Osteoblast (primary cell): Measurements from ENCODE around the gene MRPS27. TPM values are rescaled to one million over a fixed set of nuclear protein-coding genes. Genes with fewer than 3 reads are reported as not detected.

Source experiments
- DNase-seq: peaks from one replicate; pipeline ENCODE4 v3.0.0; 2011; ENCODE audit warnings: low spot score, mixed read lengths; ENCODE audit not compliant: insufficient read length; ENCODE audit errors: missing footprints
- H2AFZ ChIP-seq: 2 replicates; pipeline ENCODE4 v1.6.0; 2011; ENCODE audit warnings: mild to moderate bottlenecking, low read length
- H3K27ac ChIP-seq: 2 replicates; pipeline ENCODE4 v1.5.1; 2011; ENCODE audit warnings: mild to moderate bottlenecking, low read depth, low read length, moderate library complexity
- H3K27me3 ChIP-seq: 2 replicates; pipeline ENCODE4 v1.6.0; 2012; ENCODE audit warnings: mild to moderate bottlenecking, control low read depth, inconsistent platforms, low read length, moderate library complexity; ENCODE audit not compliant: insufficient read depth
- H3K36me3 ChIP-seq: 2 replicates; pipeline ENCODE4 v1.5.1; 2011; ENCODE audit warnings: mild to moderate bottlenecking, low read length, control low read depth, moderate library complexity; ENCODE audit not compliant: insufficient read depth
- H3K4me1 ChIP-seq: 2 replicates; pipeline ENCODE4 v1.5.1; 2011; ENCODE audit warnings: mild to moderate bottlenecking, low read length, control low read depth, moderate library complexity; ENCODE audit not compliant: insufficient read depth
- H3K4me2 ChIP-seq: 2 replicates; pipeline ENCODE4 v1.6.0; 2011; ENCODE audit warnings: mild to moderate bottlenecking, low read length; ENCODE audit not compliant: insufficient read depth
- H3K4me3 ChIP-seq: fragments of 200-600 bp; sonication (generic); 3 replicates; pipeline ENCODE4 v1.5.1; 2012; ENCODE audit warnings: mild to moderate bottlenecking, low read length, inconsistent platforms; ENCODE audit not compliant: insufficient read depth
- H3K79me2 ChIP-seq: 2 replicates; pipeline ENCODE4 v1.6.0; 2012; ENCODE audit warnings: mild to moderate bottlenecking, low read length, control low read depth, inconsistent platforms; ENCODE audit not compliant: insufficient read depth
- H3K9me3 ChIP-seq: 2 replicates; pipeline ENCODE4 v1.5.1; 2011; ENCODE audit warnings: low read depth, low read length, control low read depth
- H4K20me1 ChIP-seq: 2 replicates; pipeline ENCODE4 v1.6.0; 2012; ENCODE audit warnings: mild to moderate bottlenecking, low read length, control low read depth; ENCODE audit not compliant: insufficient read depth
- CTCF ChIP-seq: IDR thresholded peaks from 2 replicates; pipeline ENCODE4 v1.5.1; 2011; ENCODE audit warnings: mild to moderate bottlenecking, low read depth, low read length, moderate library complexity; ENCODE audit errors: extremely low read depth
- total RNA-seq: library from RNA; depleted of rRNA; stranded (reverse); fragments of >200 nt; gene quantifications from 2 replicates; pipeline ENCODE4 v1.2.3, GENCODE V29; 2012

Gene MRPS27
- total RNA-seq, 1 donor: 106 TPM

GRCh38 chr5:72208324-72208926, 111.6 kb downstream of the MRPS27 start:
- no peak overlapping the region for H3K4me2 ChIP-seq
- H4K20me1 ChIP-seq: no peaks in the 10 kb centered on the region
- no peaks in the 10 kb centered on the region for H3K9me3 ChIP-seq
- DNase-seq: no peak
- no peaks in the 10 kb centered on the region for H3K27me3 ChIP-seq
- peaks cover 51% of the 10 kb centered on the region for H3K4me1 ChIP-seq
- no peak for TF ChIP-seq CTCF
- H3K36me3 ChIP-seq: peaks cover 51% of the 10 kb centered on the region
- H2AFZ ChIP-seq: no peak overlapping the region
- no peak overlapping the region for H3K4me3 ChIP-seq
- H3K27ac ChIP-seq: no peak overlapping the region
- peaks cover 4% of the 10 kb centered on the region for H3K79me2 ChIP-seq

DNA sequence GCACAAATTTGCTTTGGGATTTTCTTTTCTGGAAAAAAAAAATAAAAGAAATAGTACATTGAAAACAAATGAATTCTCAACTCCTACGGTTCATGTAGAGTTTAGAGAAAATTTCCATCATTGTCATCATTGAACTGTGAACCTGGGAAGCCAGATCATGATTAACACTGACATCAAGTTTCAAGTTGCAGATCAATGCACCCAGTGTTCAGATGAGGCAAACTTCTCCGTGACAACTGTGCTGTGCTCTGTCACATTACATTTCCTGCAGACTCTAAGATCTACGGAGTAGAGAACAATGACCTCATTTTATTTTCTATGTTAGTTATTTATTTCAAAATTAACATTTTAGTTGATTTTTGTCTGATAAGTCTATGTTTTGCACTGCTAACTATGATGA, 113.0 kb downstream of the MRPS27 start:
- H3K4me2 ChIP-seq: no peak overlapping the region
- peaks cover 64% of the 10 kb centered on the region for H3K36me3 ChIP-seq
- H3K79me2 ChIP-seq: peaks cover 15% of the 10 kb centered on the region
- no peak overlapping the region for H2AFZ ChIP-seq
- peaks cover 49% of the 10 kb centered on the region for H3K4me1 ChIP-seq
- no peak for TF ChIP-seq CTCF
- H3K9me3 ChIP-seq: no peaks in the 10 kb centered on the region
- H3K27ac ChIP-seq: no peak overlapping the region
- no peak for DNase-seq
- no peaks in the 10 kb centered on the region for H3K27me3 ChIP-seq
- no peak overlapping the region for H3K4me3 ChIP-seq
- no peaks in the 10 kb centered on the region for H4K20me1 ChIP-seq

GRCh38 chr5:72206160-72206559, 113.9 kb downstream of the MRPS27 start:
- Histone ChIP-seq H3K4me1 (peaks cover 40% of the 10 kb centered on the region), H3K27ac (peak overlapping the region; percentile 10), H3K4me3 (no peak overlapping the region), H2AFZ (no peak overlapping the region), H3K79me2 (peaks cover 19% of the 10 kb centered on the region), H3K27me3 (no peaks in the 10 kb centered on the region), H3K9me3 (no peaks in the 10 kb centered on the region), H3K4me2 (no peak overlapping the region), H4K20me1 (no peaks in the 10 kb centered on the region), H3K36me3 (peaks cover 71% of the 10 kb centered on the region)
- no peak for TF ChIP-seq CTCF
- DNase-seq: no peak

GRCh38 chr5:72205431-72206009, 114.5 kb downstream of the MRPS27 start:
- H3K4me1 ChIP-seq: peaks cover 34% of the 10 kb centered on the region
- no peaks in the 10 kb centered on the region for H3K27me3 ChIP-seq
- no peak for DNase-seq
- H3K4me3 ChIP-seq: no peak overlapping the region
- H4K20me1 ChIP-seq: no peaks in the 10 kb centered on the region
- no peak for TF ChIP-seq CTCF
- no peaks in the 10 kb centered on the region for H3K9me3 ChIP-seq
- H3K36me3 ChIP-seq: peaks cover 78% of the 10 kb centered on the region
- H3K79me2 ChIP-seq: peaks cover 22% of the 10 kb centered on the region
- H3K4me2 ChIP-seq: no peak overlapping the region
- peak overlapping the region; percentile 12 for H3K27ac ChIP-seq
- H2AFZ ChIP-seq: no peak overlapping the region
